Ovary (tissue), 3 donors: ENCODE measurements around the gene ILKAP.

Source experiments
- CTCF ChIP-seq, 3 donors: fragments of 450-650 bp in 2 of 3; fragments of 200-600 bp in 1 of 3; IDR thresholded peaks; one replicate each; pipeline versions ENCODE4 v1.5.1 to v1.8.0; 2016 to 2022; ENCODE audit warnings: antibody characterized with exemption in 3 of 3, mild to moderate bottlenecking in 1 of 3
- EP300 ChIP-seq: sonication (generic); formaldehyde crosslinking; IDR thresholded peaks from one replicate; pipeline ENCODE4 v1.6.1; 2017; ENCODE audit warnings: antibody characterized with exemption
- POLR2A ChIP-seq: fragments of 450-650 bp; IDR thresholded peaks from one replicate; pipeline ENCODE4 v1.6.1; 2017; ENCODE audit warnings: antibody characterized with exemption, mild to moderate bottlenecking, moderate library complexity
- donor health status: DM: no; HTN: no; CAD: no.

- TF ChIP-seq CTCF (IDR thresholded peaks at IDR 0.05) (no peak), POLR2A (no peak), EP300 (no peak)
Observed at GRCh38 chr2:238167761-238168160, 35.7 kb downstream of the ILKAP start.
